CD4-positive, alpha-beta T cell treated with Interleukin-15 for 4 hours (primary cell): ENCODE results near the gene SLC35F5.
"Not testable (repeated sequence)": the region's sequence is repeated elsewhere in the genome, so short reads cannot be mapped to it uniquely, and the experiment has no call there.

ENCODE experiments used
- DNase-seq: peaks from one replicate; pipeline ENCODE4 v3.0.0-alpha.2; 2020; ENCODE audit warnings: low spot score

SLC35F5 gene

GRCh38 chr2:113697516-113697915 is 58.9 kb downstream of the SLC35F5 start:
- no peak for DNase-seq

DNA sequence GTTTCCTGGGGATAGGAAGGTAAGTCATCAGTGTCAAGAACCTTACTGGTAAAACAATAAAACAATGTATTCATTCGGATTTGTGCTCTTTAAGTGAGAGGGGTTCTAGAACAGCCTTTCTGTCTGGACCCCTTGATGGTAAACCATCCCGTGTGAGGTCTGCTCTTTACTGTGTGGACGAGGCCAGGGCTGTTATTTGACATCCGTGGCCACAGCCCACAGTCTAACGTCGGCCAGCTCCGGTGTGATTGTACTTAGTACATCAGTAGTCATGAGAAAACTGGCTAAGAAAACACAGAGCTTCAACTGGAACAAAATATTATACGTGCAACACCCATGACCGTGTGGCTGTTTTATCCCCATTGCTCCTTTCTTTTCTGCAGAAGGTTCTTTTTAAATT is 62.0 kb downstream of the SLC35F5 start:
- DNase-seq = no peak

DNA sequence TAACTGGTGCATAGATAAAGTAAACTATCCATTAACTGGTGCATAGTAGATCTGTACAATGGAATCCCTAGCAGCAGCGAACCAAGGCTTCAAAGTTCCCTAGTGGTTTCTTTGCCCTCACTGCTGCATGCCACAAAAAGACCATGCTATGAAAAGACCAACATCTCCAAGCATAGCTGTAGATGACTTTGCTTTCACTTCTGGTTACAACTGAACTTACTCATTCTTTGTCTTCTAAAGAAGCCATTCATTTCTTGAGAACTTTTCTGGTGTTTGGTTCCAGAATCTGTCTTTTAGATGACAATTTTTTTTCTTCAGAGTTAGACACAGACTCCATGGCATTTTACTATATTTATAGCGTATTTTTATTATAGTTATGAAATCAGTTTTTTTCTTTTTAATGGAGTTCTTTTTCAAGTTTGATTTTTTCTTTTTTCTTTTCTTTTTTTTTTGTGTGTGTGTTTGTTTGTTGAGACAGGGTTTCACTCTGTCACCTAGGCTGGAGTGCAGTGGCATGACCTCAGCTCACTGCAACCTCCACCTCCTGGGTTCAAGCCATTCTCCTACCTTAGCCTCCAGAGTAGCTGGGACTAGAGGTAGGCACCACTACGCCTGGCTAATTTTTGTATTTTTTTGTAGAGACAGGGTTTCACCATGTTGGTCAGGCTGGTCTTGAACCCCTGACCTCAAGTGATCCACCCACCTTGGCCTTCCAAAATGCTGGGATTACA is 63.6 kb downstream of the SLC35F5 start:
- peak; percentile 28 for DNase-seq

GRCh38 chr2:113690871-113691270 is 65.6 kb downstream of the SLC35F5 start:
- DNase-seq = not testable (repeated sequence)

DNA sequence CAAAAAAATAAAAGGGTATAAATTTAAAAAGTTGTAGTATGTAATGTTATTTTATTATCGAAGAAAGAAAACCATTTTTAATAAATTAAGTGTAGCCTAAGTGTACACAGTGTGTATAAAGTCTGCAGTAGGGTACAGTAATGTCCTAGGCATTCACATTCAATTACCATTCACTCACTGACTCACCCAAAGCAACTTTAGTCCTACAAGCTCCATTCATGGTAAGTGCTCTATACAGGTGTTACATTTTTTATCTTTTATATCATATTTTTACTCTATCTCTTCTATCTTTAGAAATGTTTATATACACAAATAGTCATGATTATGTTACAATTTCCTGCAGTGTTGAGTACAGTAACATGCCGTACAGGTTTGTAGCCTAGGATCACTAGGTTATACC is 69.9 kb downstream of the SLC35F5 start:
- DNase-seq = no peak

DNA sequence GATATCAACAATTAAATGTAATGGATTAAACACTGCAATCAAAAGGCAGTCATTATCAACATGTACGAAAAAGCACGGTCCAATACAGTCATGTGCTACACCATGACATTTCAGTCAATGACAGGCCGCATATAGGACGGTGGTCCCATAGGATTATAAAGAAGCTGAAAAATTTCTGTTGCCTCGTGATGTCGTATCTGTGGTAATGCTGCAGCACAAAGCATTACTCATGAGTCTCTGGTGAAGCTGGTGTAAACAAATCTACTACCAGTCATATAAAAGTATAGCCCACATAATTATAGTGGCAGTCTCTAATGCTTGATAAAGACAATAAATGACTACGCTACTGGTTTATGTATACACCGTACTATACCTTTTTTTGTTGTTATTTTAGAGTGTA is 71.0 kb downstream of the SLC35F5 start:
- no peak for DNase-seq

GRCh38 chr2:113679457-113679856 is 77.0 kb downstream of the SLC35F5 start:
- DNase-seq = no peak

DNA sequence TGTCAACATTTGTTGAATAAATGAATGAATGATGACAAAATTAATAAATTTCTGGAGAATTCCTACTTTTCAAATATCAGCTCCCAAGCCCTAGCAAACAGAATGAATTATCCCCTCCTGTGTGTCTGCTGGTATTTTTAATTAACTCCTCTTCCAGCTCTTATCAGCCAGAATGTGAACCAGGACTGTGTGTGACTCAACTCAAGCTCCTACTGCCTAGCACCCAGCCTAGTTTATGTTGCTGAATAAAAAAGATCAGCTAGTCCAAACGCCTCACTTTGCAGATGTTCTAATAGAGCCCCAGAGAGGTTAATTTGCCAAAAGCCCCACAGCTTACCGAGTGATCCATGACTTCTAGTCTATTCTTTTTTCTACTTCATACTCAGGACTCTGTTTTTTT is 79.1 kb downstream of the SLC35F5 start:
- DNase-seq = no peak

DNA sequence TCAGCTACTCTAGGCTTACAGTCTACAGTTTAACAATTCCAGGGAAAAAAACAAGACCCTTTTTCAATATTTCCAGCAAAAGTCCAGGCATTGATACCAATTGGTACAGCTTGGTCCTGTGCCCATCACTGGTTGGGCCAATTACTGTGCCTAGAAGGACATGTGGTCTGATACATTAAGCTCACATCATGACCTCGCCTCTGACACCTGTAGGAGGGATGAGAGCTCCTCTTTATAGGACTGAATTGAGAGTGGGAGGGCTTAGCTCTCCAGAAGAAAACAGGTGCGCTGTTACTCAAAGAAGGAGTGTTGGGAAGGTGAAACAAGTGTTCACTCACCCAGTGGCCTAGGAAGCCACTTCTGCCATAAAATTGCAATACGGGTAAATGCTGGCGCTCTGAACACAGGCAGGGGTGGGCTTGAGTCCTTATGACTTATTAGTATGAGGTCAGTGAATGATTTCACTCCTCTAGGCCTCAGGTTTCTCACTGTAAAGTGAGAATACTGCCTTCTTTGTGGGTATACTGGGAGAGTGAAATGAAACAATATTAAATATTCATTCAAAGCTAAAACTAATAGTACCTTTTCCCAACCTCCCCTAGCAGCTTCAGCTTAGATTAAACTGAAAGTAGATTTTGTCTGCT is 79.7 kb downstream of the SLC35F5 start:
- DNase-seq = no peak

DNA sequence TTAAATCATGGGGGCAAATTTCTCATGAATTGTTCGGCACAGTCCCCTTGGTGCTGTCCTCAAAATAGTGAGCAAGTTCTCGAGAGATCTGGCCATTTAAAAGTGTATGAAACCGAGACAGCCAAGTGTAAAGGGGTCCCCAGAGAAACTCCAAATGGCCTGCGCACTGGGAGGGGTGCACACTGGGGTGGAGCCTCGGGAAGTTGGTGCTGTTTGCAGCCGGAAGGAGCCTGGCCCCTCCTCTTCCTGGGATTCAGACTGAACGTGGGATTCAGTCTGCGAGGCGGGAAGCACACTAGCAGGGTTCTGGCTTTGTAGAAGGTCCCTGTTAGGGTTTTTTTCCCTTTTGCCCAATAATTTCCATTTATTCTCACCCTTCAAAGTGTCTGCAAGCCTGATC is 80.6 kb downstream of the SLC35F5 start:
- no peak for DNase-seq

DNA sequence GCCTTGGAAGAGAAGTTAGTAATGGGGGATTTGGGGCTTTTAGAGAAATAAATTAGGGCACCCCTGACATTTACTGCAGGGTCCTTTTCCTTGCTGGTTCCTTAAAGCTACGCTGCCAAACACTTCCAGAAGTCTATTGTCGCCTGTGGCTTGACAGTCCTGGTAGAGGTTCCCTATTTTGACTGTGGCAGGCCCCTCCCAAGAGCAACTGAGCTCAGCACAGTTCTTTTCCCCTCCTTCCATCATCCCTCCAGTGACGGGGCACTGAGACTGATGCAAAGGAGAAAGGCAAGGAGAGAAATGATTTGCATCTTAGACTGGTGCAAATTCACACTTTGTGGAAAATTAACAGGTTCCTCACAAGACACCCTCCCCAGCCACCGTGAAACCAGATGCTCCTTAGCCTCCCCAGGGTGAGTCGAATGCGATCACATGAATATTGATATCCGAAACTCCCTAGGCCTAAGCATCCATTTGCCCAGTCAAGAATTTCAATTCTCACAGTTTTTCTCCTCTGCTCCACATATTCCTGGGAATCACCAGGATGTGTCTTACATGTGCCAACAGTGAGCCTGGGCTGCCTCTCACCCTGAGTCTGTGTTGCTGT is 84.0 kb downstream of the SLC35F5 start:
- DNase-seq = no peak

DNA sequence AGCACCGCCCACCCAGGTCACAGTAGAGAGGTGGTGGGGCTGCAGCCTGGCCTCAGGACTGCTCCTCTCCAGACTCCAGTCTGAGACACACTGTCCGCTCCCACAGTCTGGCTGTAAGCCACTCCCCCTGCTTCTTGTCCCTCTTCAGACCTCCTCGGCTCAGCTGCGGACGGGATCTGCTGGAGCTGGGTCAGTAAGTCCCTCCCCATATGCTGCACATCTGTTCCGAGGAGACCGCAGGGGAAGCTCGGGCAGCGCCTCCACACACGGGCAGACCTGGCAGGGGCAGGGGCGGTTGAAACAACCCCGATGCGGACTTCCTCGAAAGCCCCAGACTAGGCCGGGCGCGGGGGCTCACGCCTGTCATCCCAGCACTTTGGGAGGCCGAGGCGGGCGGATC is 87.4 kb downstream of the SLC35F5 start:
- not testable (repeated sequence) for DNase-seq

DNA sequence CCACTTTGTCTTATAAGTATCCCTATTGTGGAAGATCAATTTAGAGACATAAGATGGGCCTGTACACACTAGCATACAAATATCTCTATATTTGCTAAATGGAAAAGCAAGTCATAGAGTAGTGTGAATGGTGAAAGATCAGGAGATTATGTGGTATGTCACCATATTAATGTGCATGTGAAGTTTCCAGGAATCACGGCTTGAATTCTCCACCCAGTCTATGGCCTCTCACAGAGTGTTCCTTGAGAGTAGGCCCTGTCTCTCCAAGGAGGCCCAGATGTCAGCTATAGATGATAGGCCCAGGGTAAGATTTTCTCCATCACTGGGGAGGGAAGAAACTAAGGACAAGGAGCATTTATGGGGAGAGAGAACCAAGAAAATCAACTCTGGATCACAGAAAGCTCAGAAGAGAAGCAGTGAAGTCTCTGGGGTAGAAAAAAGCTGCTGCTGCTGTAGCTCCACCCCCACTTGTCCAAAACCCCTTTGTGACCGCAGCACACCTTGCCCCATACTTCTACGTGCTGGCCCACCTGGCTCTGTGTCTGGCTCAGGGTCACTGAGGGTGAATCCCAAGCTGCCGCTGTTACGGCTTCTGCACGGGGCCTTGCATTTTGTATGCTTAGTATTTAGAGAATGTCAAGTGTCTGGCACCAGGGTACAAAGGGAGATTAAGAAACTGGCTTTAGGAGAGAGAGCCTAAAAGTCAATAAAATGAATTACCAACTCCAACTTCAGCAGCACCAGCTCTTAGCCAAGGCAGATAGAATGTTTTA is 91.5 kb downstream of the SLC35F5 start:
- DNase-seq = not testable (repeated sequence)

DNA sequence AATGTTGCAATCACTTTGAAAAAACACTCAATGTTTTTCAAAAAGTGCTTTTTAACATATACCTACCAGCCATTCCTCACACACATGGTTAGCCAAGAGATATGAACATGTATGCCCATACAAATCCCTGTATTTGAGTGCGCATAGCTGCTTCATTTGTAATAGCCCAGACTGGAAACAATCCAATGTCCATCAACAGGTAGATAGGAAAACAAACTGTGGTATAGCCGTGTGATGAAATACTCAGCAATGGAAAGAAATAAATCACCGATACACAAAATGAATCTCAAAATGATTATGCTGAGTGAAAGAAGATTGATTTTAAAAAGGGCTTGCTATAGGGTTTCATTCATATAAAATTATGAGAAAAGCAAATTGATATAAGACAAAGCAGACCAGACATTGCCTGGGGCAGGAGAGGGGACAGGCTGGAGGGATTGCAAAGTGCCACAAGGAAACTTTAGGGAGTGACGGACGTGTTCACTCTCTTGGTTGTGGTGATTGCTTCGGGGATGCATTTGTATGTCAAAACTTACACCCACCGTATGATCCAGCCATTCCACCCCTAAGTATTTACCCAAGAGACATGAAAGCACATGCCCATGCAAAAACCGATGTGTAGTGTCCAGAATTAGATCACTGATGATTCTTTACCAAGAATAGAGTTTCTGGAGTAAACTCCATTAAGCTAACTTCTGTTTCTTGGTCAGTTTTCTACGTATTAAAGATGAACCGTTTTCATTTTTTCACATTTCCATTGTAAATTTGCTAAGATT is 93.0 kb downstream of the SLC35F5 start:
- not testable (repeated sequence) for DNase-seq
